Endodermal cell (in vitro differentiated cells): ENCODE results near the gene SYAP1. TPM values are rescaled to one million over a fixed set of nuclear protein-coding genes. Genes with fewer than 3 reads are reported as not detected.
"Not testable (repeated sequence)": the region's sequence is repeated elsewhere in the genome, so short reads cannot be mapped to it uniquely, and the experiment has no call there.

Experiments used
- DNase-seq: peaks from one replicate; pipeline ENCODE4 v3.0.0-alpha.2; 2017
- H3K27ac ChIP-seq: 2 replicates; pipeline ENCODE4 v1.5.1; 2013; ENCODE audit warnings: mild to moderate bottlenecking, low read depth, low read length, moderate library complexity
- H3K27me3 ChIP-seq: 2 replicates; pipeline ENCODE4 v1.6.1; 2013; ENCODE audit warnings: mild to moderate bottlenecking, low read length, moderate library complexity; ENCODE audit not compliant: insufficient read depth, control insufficient read depth, poor library complexity, severe bottlenecking
- H3K36me3 ChIP-seq: 2 replicates; pipeline ENCODE4 v1.7.0; 2013; ENCODE audit warnings: mild to moderate bottlenecking, low read length, moderate library complexity; ENCODE audit not compliant: control insufficient read depth, insufficient read depth
- H3K4me1 ChIP-seq: one replicate; pipeline ENCODE4 v1.7.0; 2013; ENCODE audit warnings: low read length; ENCODE audit not compliant: control insufficient read depth, insufficient read depth
- H3K4me3 ChIP-seq: 2 replicates; pipeline ENCODE4 v1.5.1; 2013; ENCODE audit warnings: mild to moderate bottlenecking, low read length, moderate library complexity
- H3K9ac ChIP-seq: 2 replicates; pipeline ENCODE4 v1.6.1; 2013; ENCODE audit warnings: mild to moderate bottlenecking, low read length, moderate library complexity; ENCODE audit not compliant: poor library complexity, severe bottlenecking; ENCODE audit errors: extremely low read depth
- H3K9me3 ChIP-seq: 2 replicates; pipeline ENCODE4 v1.6.1; 2013; ENCODE audit warnings: mild to moderate bottlenecking, low read length, moderate library complexity; ENCODE audit not compliant: control insufficient read depth
- H3K27ac Mint-ChIP-seq: 2 replicates; pipeline ENCODE4 v1.8.0; 2020; ENCODE audit warnings: mixed read lengths
- H3K27me3 Mint-ChIP-seq: 2 replicates; pipeline ENCODE4 v1.8.0; 2021; ENCODE audit warnings: mild to moderate bottlenecking, mixed read lengths; ENCODE audit not compliant: insufficient read depth
- H3K36me3 Mint-ChIP-seq: 2 replicates; pipeline ENCODE4 v1.8.0; 2020; ENCODE audit warnings: low read depth, mixed read lengths
- H3K4me1 Mint-ChIP-seq: 2 replicates; pipeline ENCODE4 v1.8.0; 2020; ENCODE audit warnings: mixed read lengths
- H3K4me3 Mint-ChIP-seq: 2 replicates; pipeline ENCODE4 v1.8.0; 2020; ENCODE audit warnings: mild to moderate bottlenecking, moderate library complexity, mixed read lengths
- H3K9me3 Mint-ChIP-seq: 2 replicates; pipeline ENCODE4 v1.8.0; 2020; ENCODE audit warnings: mild to moderate bottlenecking, mixed read lengths
- CTCF ChIP-seq: fragments of 200-600 bp; sonication (generic); conservative IDR thresholded peaks from 2 replicates; pipeline ENCODE4 v1.5.0; 2021; ENCODE audit warnings: antibody characterized with exemption, mild to moderate bottlenecking
- WGBS, 2 experiments: methylation state at CpG; one replicate each; pipeline versions ENCODE4 v1.1.5 to v1.1.7; 2013; ENCODE audit warnings: missing lambda C conversion rate in 2 of 2, mixed read lengths in 1 of 2; ENCODE audit not compliant: insufficient coverage in 1 of 2, insufficient read length in 1 of 2; 5-methylcytosine and 5-hydroxymethylcytosine counted together
- total RNA-seq, 2 donors: library from RNA; stranded (reverse); fragmentation: NEBNext Ultra II Directional in 1 of 2; extraction: Animal tissue kit (Norgen Biotek cat#: 25700) in 1 of 2; gene quantifications; 2 replicates in 1 of 2; 3 replicates in 1 of 2; pipeline ENCODE4 v1.2.1, GENCODE V29; 2021

The SYAP1 gene
- total RNA-seq, 2 donors from 2014 or later: 22.4 to 40.6 TPM

- 80 to 95% methylated on average over 1 to 6 of the region's 8 CpGs for WGBS, 2 experiments
- Mint-ChIP-seq H3K27ac (no peak overlapping the region), H3K27me3 (no peaks in the 10 kb centered on the region), H3K4me3 (no peak overlapping the region), H3K36me3 (peaks cover 8% of the 10 kb centered on the region), H3K4me1 (peaks cover 18% of the 10 kb centered on the region), H3K9me3 (no peaks in the 10 kb centered on the region)
- H3K4me1 ChIP-seq: no peaks in the 10 kb centered on the region
- no peak for DNase-seq
- no peaks in the 10 kb centered on the region for H3K27me3 ChIP-seq
- H3K27ac ChIP-seq: no peak overlapping the region
- no peaks in the 10 kb centered on the region for H3K36me3 ChIP-seq
- no peaks in the 10 kb centered on the region for H3K9me3 ChIP-seq
- no peak overlapping the region for H3K9ac ChIP-seq
- TF ChIP-seq CTCF: no peak
- H3K4me3 ChIP-seq: no peak overlapping the region
Measured at GRCh38 chrX:16714504-16714903, 4.9 kb upstream of the SYAP1 start.

GRCh38 chrX:16715638-16716037 is 3.8 kb upstream of the SYAP1 start:
- no CpG with 5 or more reads among the region's 6 CpGs for WGBS, 2 experiments
- H3K36me3 Mint-ChIP-seq, H3K27ac Mint-ChIP-seq: not testable (repeated sequence)

GRCh38 chrX:16716451-16716850 is 3.0 kb upstream of the SYAP1 start:
- not testable (repeated sequence) for DNase-seq, H3K27me3 Mint-ChIP-seq, H3K27ac Mint-ChIP-seq, H3K27ac ChIP-seq, H3K4me3 ChIP-seq, H3K4me3 Mint-ChIP-seq, H3K27me3 ChIP-seq, H3K4me1 ChIP-seq, H3K36me3 Mint-ChIP-seq, H3K9me3 Mint-ChIP-seq, H3K36me3 ChIP-seq, H3K9me3 ChIP-seq, H3K9ac ChIP-seq
- 78% methylated on average over 5 of the region's 6 CpGs; no CpG with 5 or more reads in 1 of the 2 experiments for WGBS, 2 experiments
- H3K4me1 Mint-ChIP-seq: peaks cover 24% of the 10 kb centered on the region

More at GRCh38 chrX:16715638-16716037, 3.8 kb upstream of the SYAP1 start:
- H3K27me3 ChIP-seq, H3K9me3 ChIP-seq, H3K4me1 ChIP-seq, H3K9ac ChIP-seq, H3K4me3 ChIP-seq, DNase-seq, H3K4me3 Mint-ChIP-seq, H3K9me3 Mint-ChIP-seq, H3K27ac ChIP-seq, H3K36me3 ChIP-seq, H3K27me3 Mint-ChIP-seq: not testable (repeated sequence)
- H3K4me1 Mint-ChIP-seq: peaks cover 25% of the 10 kb centered on the region

GRCh38 chrX:16718824-16719333 is 533 bp upstream of the SYAP1 start:
- H3K27me3 Mint-ChIP-seq: no peaks in the 10 kb centered on the region
- H3K27ac Mint-ChIP-seq: peak overlapping the region; percentile 100
- peak overlapping the region; percentile 99 for H3K27ac ChIP-seq
- TF ChIP-seq CTCF: no peak
- H3K4me3 Mint-ChIP-seq: peak overlapping the region; percentile 94
- peaks cover 25% of the 10 kb centered on the region for H3K4me1 Mint-ChIP-seq
- peaks cover 3% of the 10 kb centered on the region for H3K36me3 Mint-ChIP-seq
- peak overlapping the region; percentile 91 for H3K9ac ChIP-seq
- peaks cover 3% of the 10 kb centered on the region for H3K36me3 ChIP-seq
- H3K9me3 ChIP-seq: no peaks in the 10 kb centered on the region
- H3K4me1 ChIP-seq: no peaks in the 10 kb centered on the region
- peak overlapping the region; percentile 87 for H3K4me3 ChIP-seq
- WGBS, 2 experiments: 5% methylated on average over 5 of the region's 6 CpGs; no CpG with 5 or more reads in 1 of the 2 experiments
- no peak for DNase-seq
- no peaks in the 10 kb centered on the region for H3K27me3 ChIP-seq
- no peaks in the 10 kb centered on the region for H3K9me3 Mint-ChIP-seq
